ENCODE data around the gene RAD51B.

- TF ChIP-seq SRF (IDR thresholded peaks at IDR 0.05; ENCODE audit: low read depth) (no peak), POLR2A (IDR thresholded peaks at IDR 0.05; ENCODE audit: borderline replicate concordance, extremely low read depth, insufficient read depth, insufficient read length) (no peak), JUND (IDR thresholded peaks at IDR 0.05) (no peak), YY1 (IDR thresholded peaks at IDR 0.05; ENCODE audit: extremely low read depth, insufficient replicate concordance, low read depth, low read length) (no peak), EZH2phosphoT487 (IDR thresholded peaks at IDR 0.05; ENCODE audit: borderline replicate concordance) (no peak), ZNF274 (IDR thresholded peaks at IDR 0.05; ENCODE audit: low read depth, low read length) (no peak), EZH2 (IDR thresholded peaks at IDR 0.05) (no peak), ELF1 (IDR thresholded peaks at IDR 0.05; ENCODE audit: borderline replicate concordance, low read depth) (no peak), CEBPB (IDR thresholded peaks at IDR 0.05; ENCODE audit: low read depth) (no peak), CTCF (IDR thresholded peaks at IDR 0.05 in 2 of 3, conservative IDR thresholded peaks at IDR 0.05 in 1 of 3; ENCODE audit: borderline replicate concordance in 1 of 3, insufficient read depth in 1 of 3, low read depth in 2 of 3, low read length in 2 of 3) (no peak), SIN3A (IDR thresholded peaks at IDR 0.05; ENCODE audit: low read depth) (no peak), TCF7L2 (IDR thresholded peaks at IDR 0.05; ENCODE audit: borderline replicate concordance, extremely low read depth, insufficient read depth, insufficient read length) (no peak), ZBTB33 (IDR thresholded peaks at IDR 0.05; ENCODE audit: extremely low read depth, insufficient replicate concordance, low read length) (no peak)
These were observed 704.6 kb downstream of the RAD51B start for GRCh38 chr14:68523989-68524725.

Data from HCT116 (cell line).